HepG2 (cell line): ENCODE measurements around the gene CEP43. TPM values are rescaled to one million over a fixed set of nuclear protein-coding genes. Genes with fewer than 3 reads are reported as not detected.
A peak's percentile ranks its signal among the peaks of the same experiment; 100 is the strongest.

Source experiments
- CCDC6 ChIP-seq: sonication (generic); formaldehyde crosslinking; IDR thresholded peaks from 2 replicates; pipeline ENCODE4 v1.8.1; 2022; ENCODE audit warnings: mild to moderate bottlenecking, missing genetic modification reagents, moderate library complexity
- GTF3A ChIP-seq: sonication (generic); formaldehyde crosslinking; conservative IDR thresholded peaks from 2 replicates; pipeline ENCODE4 v1.4.0; 2020; ENCODE audit warnings: mild to moderate bottlenecking, missing genetic modification reagents
- MAFF ChIP-seq: IDR thresholded peaks from 2 replicates; pipeline ENCODE4 v1.6.1; 2011; ENCODE audit warnings: low read depth, low read length, improper control_type of control experiment
- PHF21A ChIP-seq: sonication (generic); formaldehyde crosslinking; IDR thresholded peaks from 2 replicates; pipeline ENCODE4 v1.5.0; 2020; ENCODE audit warnings: mild to moderate bottlenecking, missing genetic modification reagents
- POLR2G ChIP-seq: fragments of 200-400 bp; formaldehyde crosslinking; IDR thresholded peaks from 2 replicates; pipeline ENCODE4 v1.6.1; 2018; ENCODE audit warnings: mild to moderate bottlenecking, low read depth, low read length, moderate library complexity
- RNF2 ChIP-seq: fragments of 450-650 bp; conservative IDR thresholded peaks from 2 replicates; pipeline ENCODE4 v1.6.1; 2016; ENCODE audit warnings: low read depth
- SNAI1 ChIP-seq: sonication (generic); formaldehyde crosslinking; IDR thresholded peaks from 2 replicates; pipeline ENCODE4 v1.5.0; 2020; ENCODE audit warnings: mild to moderate bottlenecking, missing genetic modification reagents, borderline replicate concordance
- SRSF1 ChIP-seq: fragments of 200-400 bp; formaldehyde crosslinking; optimal IDR thresholded peaks from 2 replicates; pipeline ENCODE3; 2017; ENCODE audit warnings: mild to moderate bottlenecking, low read depth, low read length, moderate library complexity
- ZNF382 ChIP-seq: sonication (generic); formaldehyde crosslinking; IDR thresholded peaks from 2 replicates; pipeline ENCODE4 v1.5.0; 2020; ENCODE audit warnings: missing genetic modification reagents, mild to moderate bottlenecking, borderline replicate concordance
- polyA plus RNA-seq, 8 experiments: library from polyadenylated mRNA; depleted of rRNA in 3 of 8; stranded (reverse) in 7 of 8; unstranded in 1 of 8; fragments of >200 nt; fragmentation: Illumina TruSeq in 4 of 8; extraction: Trizol in 4 of 8; gene quantifications; 2 replicates each; pipeline versions ENCODE4 v1.2.1 to v1.2.3, GENCODE V29; 2011 to 2016; ENCODE audit warnings: low read depth in 4 of 8, missing spikeins in 1 of 8, mixed read lengths in 1 of 8; ENCODE audit not compliant: insufficient read depth in 1 of 8
- total RNA-seq, 5 experiments: library from RNA; depleted of rRNA; stranded (reverse); fragments of >200 nt; fragmentation: Illumina TruSeq; extraction: Trizol; gene quantifications; 2 replicates each; pipeline ENCODE4 v1.2.3, GENCODE V29; 2016; ENCODE audit warnings: low read depth in 1 of 5
- TF ChIP-seq, protein P1 (sequence below): sonication (generic); formaldehyde crosslinking; IDR thresholded peaks from 2 replicates; pipeline ENCODE4; 2020; ENCODE audit warnings: missing genetic modification reagents, mild to moderate bottlenecking, borderline replicate concordance
- TF ChIP-seq, protein P2 (sequence below): sonication (generic); formaldehyde crosslinking; IDR thresholded peaks from 2 replicates; pipeline ENCODE4 v1.5.0; 2020; ENCODE audit warnings: mild to moderate bottlenecking, missing genetic modification reagents, borderline replicate concordance
- TF ChIP-seq, protein P3 (sequence below): sonication (generic); formaldehyde crosslinking; conservative IDR thresholded peaks from 2 replicates; pipeline ENCODE4 v1.5.0; 2020; ENCODE audit warnings: missing genetic modification reagents
- TF ChIP-seq, protein P4 (sequence below): sonication (generic); formaldehyde crosslinking; IDR thresholded peaks from 2 replicates; pipeline ENCODE4 v1.5.1; 2020; ENCODE audit warnings: mild to moderate bottlenecking, missing genetic modification reagents, borderline replicate concordance
- TF ChIP-seq, protein P5 (sequence below): sonication (generic); formaldehyde crosslinking; IDR thresholded peaks from 2 replicates; pipeline ENCODE4 v1.4.0; 2020; ENCODE audit warnings: mild to moderate bottlenecking, missing genetic modification reagents

CEP43 gene
- total and polyA plus RNA-seq, 2 of the 13 experiments (the other 11 are each of a cell fraction or from before 2014, with no cell fraction given) = 29.3 to 73.9 TPM

GRCh38 chr6:166957087-166957804 is 42.0 kb upstream of the CEP43 start (continued):
- TF ChIP-seq, protein P1, sequence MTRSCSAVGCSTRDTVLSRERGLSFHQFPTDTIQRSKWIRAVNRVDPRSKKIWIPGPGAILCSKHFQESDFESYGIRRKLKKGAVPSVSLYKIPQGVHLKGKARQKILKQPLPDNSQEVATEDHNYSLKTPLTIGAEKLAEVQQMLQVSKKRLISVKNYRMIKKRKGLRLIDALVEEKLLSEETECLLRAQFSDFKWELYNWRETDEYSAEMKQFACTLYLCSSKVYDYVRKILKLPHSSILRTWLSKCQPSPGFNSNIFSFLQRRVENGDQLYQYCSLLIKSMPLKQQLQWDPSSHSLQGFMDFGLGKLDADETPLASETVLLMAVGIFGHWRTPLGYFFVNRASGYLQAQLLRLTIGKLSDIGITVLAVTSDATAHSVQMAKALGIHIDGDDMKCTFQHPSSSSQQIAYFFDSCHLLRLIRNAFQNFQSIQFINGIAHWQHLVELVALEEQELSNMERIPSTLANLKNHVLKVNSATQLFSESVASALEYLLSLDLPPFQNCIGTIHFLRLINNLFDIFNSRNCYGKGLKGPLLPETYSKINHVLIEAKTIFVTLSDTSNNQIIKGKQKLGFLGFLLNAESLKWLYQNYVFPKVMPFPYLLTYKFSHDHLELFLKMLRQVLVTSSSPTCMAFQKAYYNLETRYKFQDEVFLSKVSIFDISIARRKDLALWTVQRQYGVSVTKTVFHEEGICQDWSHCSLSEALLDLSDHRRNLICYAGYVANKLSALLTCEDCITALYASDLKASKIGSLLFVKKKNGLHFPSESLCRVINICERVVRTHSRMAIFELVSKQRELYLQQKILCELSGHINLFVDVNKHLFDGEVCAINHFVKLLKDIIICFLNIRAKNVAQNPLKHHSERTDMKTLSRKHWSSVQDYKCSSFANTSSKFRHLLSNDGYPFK (CRISPR knock-in tag) = peak; percentile 87; the same call in 1 of the 2 replicates
- TF ChIP-seq, protein P2, sequence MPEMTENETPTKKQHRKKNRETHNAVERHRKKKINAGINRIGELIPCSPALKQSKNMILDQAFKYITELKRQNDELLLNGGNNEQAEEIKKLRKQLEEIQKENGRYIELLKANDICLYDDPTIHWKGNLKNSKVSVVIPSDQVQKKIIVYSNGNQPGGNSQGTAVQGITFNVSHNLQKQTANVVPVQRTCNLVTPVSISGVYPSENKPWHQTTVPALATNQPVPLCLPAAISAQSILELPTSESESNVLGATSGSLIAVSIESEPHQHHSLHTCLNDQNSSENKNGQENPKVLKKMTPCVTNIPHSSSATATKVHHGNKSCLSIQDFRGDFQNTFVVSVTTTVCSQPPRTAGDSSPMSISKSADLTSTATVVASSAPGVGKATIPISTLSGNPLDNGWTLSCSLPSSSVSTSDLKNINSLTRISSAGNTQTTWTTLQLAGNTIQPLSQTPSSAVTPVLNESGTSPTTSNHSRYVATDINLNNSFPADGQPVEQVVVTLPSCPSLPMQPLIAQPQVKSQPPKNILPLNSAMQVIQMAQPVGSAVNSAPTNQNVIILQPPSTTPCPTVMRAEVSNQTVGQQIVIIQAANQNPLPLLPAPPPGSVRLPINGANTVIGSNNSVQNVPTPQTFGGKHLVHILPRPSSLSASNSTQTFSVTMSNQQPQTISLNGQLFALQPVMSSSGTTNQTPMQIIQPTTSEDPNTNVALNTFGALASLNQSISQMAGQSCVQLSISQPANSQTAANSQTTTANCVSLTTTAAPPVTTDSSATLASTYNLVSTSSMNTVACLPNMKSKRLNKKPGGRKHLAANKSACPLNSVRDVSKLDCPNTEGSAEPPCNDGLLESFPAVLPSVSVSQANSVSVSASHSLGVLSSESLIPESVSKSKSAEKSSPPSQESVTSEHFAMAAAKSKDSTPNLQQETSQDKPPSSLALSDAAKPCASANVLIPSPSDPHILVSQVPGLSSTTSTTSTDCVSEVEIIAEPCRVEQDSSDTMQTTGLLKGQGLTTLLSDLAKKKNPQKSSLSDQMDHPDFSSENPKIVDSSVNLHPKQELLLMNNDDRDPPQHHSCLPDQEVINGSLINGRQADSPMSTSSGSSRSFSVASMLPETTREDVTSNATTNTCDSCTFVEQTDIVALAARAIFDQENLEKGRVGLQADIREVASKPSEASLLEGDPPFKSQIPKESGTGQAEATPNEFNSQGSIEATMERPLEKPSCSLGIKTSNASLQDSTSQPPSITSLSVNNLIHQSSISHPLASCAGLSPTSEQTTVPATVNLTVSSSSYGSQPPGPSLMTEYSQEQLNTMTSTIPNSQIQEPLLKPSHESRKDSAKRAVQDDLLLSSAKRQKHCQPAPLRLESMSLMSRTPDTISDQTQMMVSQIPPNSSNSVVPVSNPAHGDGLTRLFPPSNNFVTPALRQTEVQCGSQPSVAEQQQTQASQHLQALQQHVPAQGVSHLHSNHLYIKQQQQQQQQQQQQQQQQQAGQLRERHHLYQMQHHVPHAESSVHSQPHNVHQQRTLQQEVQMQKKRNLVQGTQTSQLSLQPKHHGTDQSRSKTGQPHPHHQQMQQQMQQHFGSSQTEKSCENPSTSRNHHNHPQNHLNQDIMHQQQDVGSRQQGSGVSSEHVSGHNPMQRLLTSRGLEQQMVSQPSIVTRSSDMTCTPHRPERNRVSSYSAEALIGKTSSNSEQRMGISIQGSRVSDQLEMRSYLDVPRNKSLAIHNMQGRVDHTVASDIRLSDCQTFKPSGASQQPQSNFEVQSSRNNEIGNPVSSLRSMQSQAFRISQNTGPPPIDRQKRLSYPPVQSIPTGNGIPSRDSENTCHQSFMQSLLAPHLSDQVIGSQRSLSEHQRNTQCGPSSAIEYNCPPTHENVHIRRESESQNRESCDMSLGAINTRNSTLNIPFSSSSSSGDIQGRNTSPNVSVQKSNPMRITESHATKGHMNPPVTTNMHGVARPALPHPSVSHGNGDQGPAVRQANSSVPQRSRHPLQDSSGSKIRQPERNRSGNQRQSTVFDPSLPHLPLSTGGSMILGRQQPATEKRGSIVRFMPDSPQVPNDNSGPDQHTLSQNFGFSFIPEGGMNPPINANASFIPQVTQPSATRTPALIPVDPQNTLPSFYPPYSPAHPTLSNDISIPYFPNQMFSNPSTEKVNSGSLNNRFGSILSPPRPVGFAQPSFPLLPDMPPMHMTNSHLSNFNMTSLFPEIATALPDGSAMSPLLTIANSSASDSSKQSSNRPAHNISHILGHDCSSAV (CRISPR knock-in tag) = peak; percentile 76; the same call in 1 of the 2 replicates
- TF ChIP-seq SNAI1 (CRISPR knock-in tag) = no peak
- TF ChIP-seq, protein P3, sequence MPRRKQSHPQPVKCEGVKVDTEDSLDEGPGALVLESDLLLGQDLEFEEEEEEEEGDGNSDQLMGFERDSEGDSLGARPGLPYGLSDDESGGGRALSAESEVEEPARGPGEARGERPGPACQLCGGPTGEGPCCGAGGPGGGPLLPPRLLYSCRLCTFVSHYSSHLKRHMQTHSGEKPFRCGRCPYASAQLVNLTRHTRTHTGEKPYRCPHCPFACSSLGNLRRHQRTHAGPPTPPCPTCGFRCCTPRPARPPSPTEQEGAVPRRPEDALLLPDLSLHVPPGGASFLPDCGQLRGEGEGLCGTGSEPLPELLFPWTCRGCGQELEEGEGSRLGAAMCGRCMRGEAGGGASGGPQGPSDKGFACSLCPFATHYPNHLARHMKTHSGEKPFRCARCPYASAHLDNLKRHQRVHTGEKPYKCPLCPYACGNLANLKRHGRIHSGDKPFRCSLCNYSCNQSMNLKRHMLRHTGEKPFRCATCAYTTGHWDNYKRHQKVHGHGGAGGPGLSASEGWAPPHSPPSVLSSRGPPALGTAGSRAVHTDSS = no peak
- TF ChIP-seq MAFF = no peak
- peak; percentile 63 for TF ChIP-seq POLR2G
- TF ChIP-seq CCDC6 (CRISPR knock-in tag) = no peak
- no peak for TF ChIP-seq GTF3A (CRISPR knock-in tag)
- peak; percentile 97 for TF ChIP-seq PHF21A (CRISPR knock-in tag)
- TF ChIP-seq, protein P4, sequence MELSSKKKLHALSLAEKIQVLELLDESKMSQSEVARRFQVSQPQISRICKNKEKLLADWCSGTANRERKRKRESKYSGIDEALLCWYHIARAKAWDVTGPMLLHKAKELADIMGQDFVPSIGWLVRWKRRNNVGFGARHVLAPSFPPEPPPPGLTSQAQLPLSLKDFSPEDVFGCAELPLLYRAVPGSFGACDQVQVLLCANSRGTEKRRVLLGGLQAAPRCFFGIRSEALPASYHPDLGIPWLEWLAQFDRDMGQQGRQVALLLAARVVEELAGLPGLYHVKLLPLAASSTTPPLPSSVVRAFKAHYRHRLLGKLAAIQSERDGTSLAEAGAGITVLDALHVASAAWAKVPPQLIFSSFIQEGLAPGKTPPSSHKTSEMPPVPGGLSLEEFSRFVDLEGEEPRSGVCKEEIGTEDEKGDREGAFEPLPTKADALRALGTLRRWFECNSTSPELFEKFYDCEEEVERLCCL = no peak
- 0 out of 2 replicates have a peak, but pooled peaks have one; percentile 9 for TF ChIP-seq RNF2
- TF ChIP-seq ZNF382 (CRISPR knock-in tag) = no peak
- peak; percentile 92 for TF ChIP-seq SRSF1
- TF ChIP-seq, protein P5, sequence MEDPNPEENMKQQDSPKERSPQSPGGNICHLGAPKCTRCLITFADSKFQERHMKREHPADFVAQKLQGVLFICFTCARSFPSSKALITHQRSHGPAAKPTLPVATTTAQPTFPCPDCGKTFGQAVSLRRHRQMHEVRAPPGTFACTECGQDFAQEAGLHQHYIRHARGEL (CRISPR knock-in tag) = no peak
